Caco-2 (cell line): Measurements from ENCODE around the gene BLOC1S1. TPM values are rescaled to one million over a fixed set of nuclear protein-coding genes. Genes with fewer than 3 reads are reported as not detected.
A peak's percentile ranks its signal among the peaks of the same experiment; 100 is the strongest.

Source experiments
- BruUV-seq: library from RNA; stranded (reverse); fragments of 400-500 nt; replicated peaks from 2 replicates; lab custom pipeline; 2021; lab: Mats Ljungman, UMichigan
- CTCF ChIA-PET: fragments of 300-600 bp; sonication (Branson Sonifier 250); formaldehyde crosslinking; loops from one replicate; lab custom pipeline; 2022; ENCODE audit warnings: antibody characterized with exemption; lab: Charles Lee
- POLR2A ChIA-PET: fragments of 300-600 bp; sonication (Branson Sonifier 250); formaldehyde crosslinking; loops from one replicate; lab custom pipeline; 2022; ENCODE audit warnings: antibody characterized with exemption; lab: Charles Lee
- DNase-seq, 2 experiments: peaks; one replicate each; pipeline versions ENCODE4 v3.0.0 to v3.0.0-alpha.2; 2020 to 2022
- H3K27me3 ChIP-seq: replicated peaks from 2 replicates; pipeline ENCODE4 v1.6.0; 2011; ENCODE audit warnings: low read length; ENCODE audit not compliant: control insufficient read depth, insufficient read depth
- H3K36me3 ChIP-seq: 2 replicates; pipeline ENCODE4 v1.5.1; 2011; ENCODE audit warnings: low read length; ENCODE audit not compliant: control insufficient read depth, insufficient read depth
- H3K4me1 ChIP-seq: fragments of 250-450 bp; sonication (Bioruptor Pico); 2 replicates; pipeline ENCODE4 v1.5.1; 2020; ENCODE audit warnings: mild to moderate bottlenecking
- H3K4me3 ChIP-seq: 2 replicates; pipeline ENCODE4 v1.5.1; 2011; ENCODE audit warnings: low read depth, mild to moderate bottlenecking, control low read depth, low read length
- H3K9me3 ChIP-seq: fragments of 250-450 bp; sonication (Bioruptor Pico); 2 replicates; pipeline ENCODE4 v1.5.1; 2020; ENCODE audit warnings: mild to moderate bottlenecking, moderate library complexity
- H3K27ac Mint-ChIP-seq: one replicate; pipeline ENCODE4 v1.8.0; 2022; ENCODE audit warnings: mixed read lengths; ENCODE audit not compliant: unreplicated experiment
- H3K27me3 Mint-ChIP-seq: one replicate; pipeline ENCODE4 v1.8.0; 2022; ENCODE audit warnings: mixed read lengths; ENCODE audit not compliant: insufficient read depth, unreplicated experiment
- H3K36me3 Mint-ChIP-seq: one replicate; pipeline ENCODE4 v1.8.0; 2022; ENCODE audit warnings: mild to moderate bottlenecking, mixed read lengths; ENCODE audit not compliant: insufficient read depth, unreplicated experiment
- H3K4me1 Mint-ChIP-seq: one replicate; pipeline ENCODE4 v1.8.0; 2022; ENCODE audit warnings: low read depth, mixed read lengths; ENCODE audit not compliant: unreplicated experiment
- H3K4me3 Mint-ChIP-seq: one replicate; pipeline ENCODE4 v1.8.0; 2022; ENCODE audit warnings: mild to moderate bottlenecking, moderate library complexity, mixed read lengths; ENCODE audit not compliant: unreplicated experiment
- H3K9me3 Mint-ChIP-seq: one replicate; pipeline ENCODE4 v1.8.0; 2022; ENCODE audit warnings: mixed read lengths; ENCODE audit not compliant: unreplicated experiment
- intact Hi-C: fragments of 100-400 bp; cut with micrococcal nuclease; formaldehyde crosslinking; loops from one replicate; pipeline ENCODE4 v1.10.0; 2022; ENCODE audit not compliant: unreplicated experiment
- total RNA-seq: library from RNA; stranded (reverse); gene quantifications from 2 replicates; pipeline ENCODE4 v1.2.3, GENCODE V29; 2022
- TF ChIP-seq, protein P1 (sequence below), 2 experiments: fragments of 200-600 bp in 1 of 2; IDR thresholded peaks; 1 replicate in 1 of 2; 2 replicates in 1 of 2; pipeline versions ENCODE4 v1.5.1 to v1.8.0; 2011 to 2022; ENCODE audit warnings: antibody characterized with exemption in 1 of 2, control low read depth in 1 of 2, inconsistent platforms in 1 of 2, low read depth in 1 of 2, low read length in 1 of 2, mild to moderate bottlenecking in 1 of 2, moderate library complexity in 1 of 2; ENCODE audit not compliant: insufficient read depth in 1 of 2, severe bottlenecking in 1 of 2, unreplicated experiment in 1 of 2

BLOC1S1 gene
- total RNA-seq, 1 experiment from 2014 or later: 73.7 TPM

DNA sequence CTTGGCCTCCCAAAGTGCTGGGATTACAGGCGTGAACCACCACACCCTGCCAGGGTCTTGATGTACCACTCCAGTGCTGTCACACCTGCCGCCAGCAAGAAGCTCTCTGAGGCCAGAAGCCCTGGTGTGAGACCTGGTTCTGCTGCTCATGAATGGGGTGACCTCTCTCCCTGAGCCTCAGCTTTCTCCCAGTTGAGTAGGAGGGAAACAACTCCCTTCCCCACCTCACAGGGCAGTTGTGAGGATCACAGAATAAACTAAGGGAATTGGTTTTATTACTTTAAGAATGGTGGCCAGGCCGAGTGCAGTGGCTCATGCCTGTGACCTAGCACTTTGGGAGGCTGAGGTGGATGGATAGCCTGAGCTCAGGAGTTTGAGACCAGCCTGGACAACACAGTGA is 18.7 kb downstream of the BLOC1S1 start:
- Mint-ChIP-seq H3K4me1 (peaks cover 27% of the 10 kb centered on the region), H3K9me3 (no peaks in the 10 kb centered on the region), H3K4me3 (no peak overlapping the region), H3K36me3 (peaks cover 6% of the 10 kb centered on the region), H3K27me3 (no peaks in the 10 kb centered on the region), H3K27ac (no peak overlapping the region)
- TF ChIP-seq, protein P1, sequence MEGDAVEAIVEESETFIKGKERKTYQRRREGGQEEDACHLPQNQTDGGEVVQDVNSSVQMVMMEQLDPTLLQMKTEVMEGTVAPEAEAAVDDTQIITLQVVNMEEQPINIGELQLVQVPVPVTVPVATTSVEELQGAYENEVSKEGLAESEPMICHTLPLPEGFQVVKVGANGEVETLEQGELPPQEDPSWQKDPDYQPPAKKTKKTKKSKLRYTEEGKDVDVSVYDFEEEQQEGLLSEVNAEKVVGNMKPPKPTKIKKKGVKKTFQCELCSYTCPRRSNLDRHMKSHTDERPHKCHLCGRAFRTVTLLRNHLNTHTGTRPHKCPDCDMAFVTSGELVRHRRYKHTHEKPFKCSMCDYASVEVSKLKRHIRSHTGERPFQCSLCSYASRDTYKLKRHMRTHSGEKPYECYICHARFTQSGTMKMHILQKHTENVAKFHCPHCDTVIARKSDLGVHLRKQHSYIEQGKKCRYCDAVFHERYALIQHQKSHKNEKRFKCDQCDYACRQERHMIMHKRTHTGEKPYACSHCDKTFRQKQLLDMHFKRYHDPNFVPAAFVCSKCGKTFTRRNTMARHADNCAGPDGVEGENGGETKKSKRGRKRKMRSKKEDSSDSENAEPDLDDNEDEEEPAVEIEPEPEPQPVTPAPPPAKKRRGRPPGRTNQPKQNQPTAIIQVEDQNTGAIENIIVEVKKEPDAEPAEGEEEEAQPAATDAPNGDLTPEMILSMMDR (IDR thresholded peaks at IDR 0.05; ENCODE audit: insufficient read depth in 1 of 2, low read depth in 1 of 2, low read length in 1 of 2, severe bottlenecking in 1 of 2, unreplicated experiment in 1 of 2): no peak
- no peaks in the 10 kb centered on the region for H3K9me3 ChIP-seq
- POLR2A ChIA-PET: no interaction called here
- CTCF ChIA-PET: no interaction called here
- intact Hi-C loops: no loop called here
- H3K27me3 ChIP-seq: no peaks in the 10 kb centered on the region
- DNase-seq: no peak
- no TSS peak for BruUV-seq
- H3K36me3 ChIP-seq: no peaks in the 10 kb centered on the region
- H3K4me3 ChIP-seq: no peak overlapping the region
- peaks cover 16% of the 10 kb centered on the region for H3K4me1 ChIP-seq

DNA sequence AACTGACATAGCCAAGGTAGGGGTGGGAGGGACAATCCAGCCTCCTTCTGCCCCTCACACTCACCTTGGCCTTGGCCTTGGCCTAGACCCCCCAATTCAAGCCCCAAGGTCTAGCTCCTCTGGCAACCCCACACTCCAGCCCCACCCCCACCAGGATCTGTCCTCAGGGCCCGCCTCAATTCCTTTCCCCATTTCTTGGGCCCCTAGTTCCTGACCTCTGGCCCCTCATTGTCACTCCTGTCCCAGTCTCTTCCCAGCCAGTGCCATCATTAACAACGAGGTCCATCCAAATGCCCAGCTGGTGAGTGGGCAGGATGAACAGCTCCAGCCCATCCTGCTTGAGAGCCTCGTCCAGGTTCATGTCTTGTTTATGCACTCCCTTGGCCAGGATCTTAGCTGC is 20.2 kb downstream of the BLOC1S1 start:
- no peaks in the 10 kb centered on the region for H3K9me3 ChIP-seq
- ChIA-PET CTCF (interaction anchor here (0.5 to 3.8 kb wide), 3 partner anchors 11 to 54 kb away, joined by 3 to 35 read pairs (median 21); a partner anchor contains a TSS), POLR2A (no interaction called here)
- no peaks in the 10 kb centered on the region for H3K36me3 Mint-ChIP-seq
- no peak for DNase-seq
- no peaks in the 10 kb centered on the region for H3K27me3 ChIP-seq
- intact Hi-C loops: no loop called here
- no peak overlapping the region for H3K4me3 ChIP-seq
- peaks cover 16% of the 10 kb centered on the region for H3K4me1 Mint-ChIP-seq
- H3K27ac Mint-ChIP-seq: no peak overlapping the region
- H3K36me3 ChIP-seq: no peaks in the 10 kb centered on the region
- H3K4me3 Mint-ChIP-seq: no peak overlapping the region
- H3K9me3 Mint-ChIP-seq: no peaks in the 10 kb centered on the region
- TF ChIP-seq, protein P1 (IDR thresholded peaks at IDR 0.05; ENCODE audit: insufficient read depth in 1 of 2, low read depth in 1 of 2, low read length in 1 of 2, severe bottlenecking in 1 of 2, unreplicated experiment in 1 of 2): no peak
- BruUV-seq: no TSS peak
- peaks cover 11% of the 10 kb centered on the region for H3K4me1 ChIP-seq
- no peaks in the 10 kb centered on the region for H3K27me3 Mint-ChIP-seq

DNA sequence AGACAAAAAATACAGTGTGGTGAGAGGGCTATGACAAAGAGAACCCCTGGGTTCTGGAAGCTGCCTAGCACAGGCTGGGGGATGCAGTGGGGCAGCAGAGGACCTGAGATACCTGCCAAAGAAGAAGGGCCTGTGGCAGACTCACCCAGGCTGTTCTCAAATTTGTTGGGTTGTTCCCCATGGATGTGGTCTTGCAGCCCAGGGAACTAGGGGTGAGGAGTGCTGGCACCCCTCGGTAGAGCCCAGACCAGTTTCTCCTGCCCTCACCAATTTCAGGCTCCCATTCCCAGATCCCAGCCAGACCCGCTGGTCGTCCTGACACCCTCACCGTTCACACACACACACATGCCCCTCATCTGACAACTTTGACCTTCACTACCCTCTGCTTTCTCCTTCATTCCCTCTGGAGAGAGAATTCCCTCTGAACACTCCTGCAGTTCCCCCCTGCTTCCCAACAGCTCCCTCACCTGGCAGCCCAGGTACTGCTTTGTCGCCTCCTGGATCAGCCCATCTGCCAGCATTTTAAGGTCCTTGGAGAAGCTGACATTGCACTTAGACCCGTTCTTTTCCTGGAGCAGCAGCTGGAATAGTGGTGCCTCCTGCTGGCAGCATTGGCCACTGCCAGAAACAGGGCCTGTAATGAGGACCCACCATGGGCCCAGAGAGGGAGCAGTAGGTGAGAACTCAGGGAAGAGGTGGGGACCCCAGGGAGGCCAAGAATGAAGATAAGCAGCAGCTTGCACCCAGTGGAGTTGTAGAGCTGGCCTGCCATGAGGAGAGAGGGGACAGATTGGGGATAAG is 21.1 kb downstream of the BLOC1S1 start:
- Histone ChIP-seq H3K4me1 (peaks cover 11% of the 10 kb centered on the region), H3K36me3 (no peaks in the 10 kb centered on the region), H3K4me3 (no peak overlapping the region), H3K27me3 (no peaks in the 10 kb centered on the region), H3K9me3 (no peaks in the 10 kb centered on the region)
- DNase-seq: peak; percentile 81 to 85
- Mint-ChIP-seq H3K4me3 (peak overlapping the region; percentile 77), H3K27me3 (no peaks in the 10 kb centered on the region), H3K9me3 (no peaks in the 10 kb centered on the region), H3K36me3 (no peaks in the 10 kb centered on the region), H3K4me1 (peaks cover 18% of the 10 kb centered on the region), H3K27ac (no peak overlapping the region)
- CTCF ChIA-PET: interaction anchor here (0.5 to 3.8 kb wide), 17 partner anchors 8 to 466 kb away, joined by 3 to 37 read pairs (median 11); partner anchors contain the start of genes CD63, DNAJC14, ORMDL2 and PYM1
- no TSS peak for BruUV-seq
- POLR2A ChIA-PET: no interaction called here
- TF ChIP-seq, protein P1 (IDR thresholded peaks at IDR 0.05; ENCODE audit: insufficient read depth in 1 of 2, low read depth in 1 of 2, low read length in 1 of 2, severe bottlenecking in 1 of 2, unreplicated experiment in 1 of 2): peak; percentile 67 to 81
- intact Hi-C loops: loop anchor here (1.0 kb wide), 3 partner anchors 13 to 78 kb away; a partner anchor contains a TSS
